PC-3 (cell line): ENCODE data around the gene CCDC78. TPM values are rescaled to one million over a fixed set of nuclear protein-coding genes. Genes with fewer than 3 reads are reported as not detected.
A peak's percentile ranks its signal among the peaks of the same experiment; 100 is the strongest.

Source experiments
- ATAC-seq: fragments of 200-7000 bp; cut with Tn5 transposase; 2 replicates; pipeline ENCODE4 v1.9.1; 2020; ENCODE audit warnings: mild to moderate bottlenecking, moderate library complexity
- BruUV-seq: library from RNA; stranded (reverse); fragments of 400-500 nt; replicated peaks from 2 replicates; lab custom pipeline; 2021; lab: Mats Ljungman, UMichigan
- CTCF ChIA-PET: fragments of 300-600 bp; sonication (Branson Sonifier 250); formaldehyde crosslinking; loops from one replicate; lab custom pipeline; 2022; ENCODE audit warnings: antibody characterized with exemption; lab: Charles Lee
- POLR2A ChIA-PET: fragments of 300-600 bp; sonication (Branson Sonifier 250); formaldehyde crosslinking; loops from one replicate; lab custom pipeline; 2022; ENCODE audit warnings: antibody characterized with exemption; ENCODE audit not compliant: unreplicated experiment; lab: Charles Lee
- DNase-seq: peaks from one replicate; pipeline ENCODE4 v3.0.0-alpha.2; 2015
- H2AFZ ChIP-seq: fragments of 300-600 bp; sonication (generic); 2 replicates; pipeline ENCODE4 v1.6.0; 2016; ENCODE audit warnings: antibody characterized with exemption, low read length
- H3F3A ChIP-seq: fragments of 300-600 bp; sonication (generic); one replicate; pipeline ENCODE4 v1.6.0; 2017; ENCODE audit warnings: antibody characterized with exemption, low read length, control low read depth, mild to moderate bottlenecking; ENCODE audit not compliant: unreplicated experiment
- H3K27ac ChIP-seq: fragments of 300-600 bp; sonication (generic); 2 replicates; pipeline ENCODE4 v1.5.1; 2016; ENCODE audit warnings: mild to moderate bottlenecking, low read length
- H3K27me3 ChIP-seq: fragments of 300-600 bp; sonication (generic); 2 replicates; pipeline ENCODE4 v1.6.1; 2016; ENCODE audit warnings: low read length, mixed read lengths
- H3K36me3 ChIP-seq: fragments of 300-600 bp; sonication (generic); 2 replicates; pipeline ENCODE4 v1.6.1; 2016; ENCODE audit warnings: low read depth, mixed run types, low read length, mixed read lengths
- H3K4me1 ChIP-seq: fragments of 300-600 bp; sonication (generic); 2 replicates; pipeline ENCODE4 v1.5.1; 2016; ENCODE audit warnings: low read length; ENCODE audit not compliant: insufficient read depth
- H3K4me2 ChIP-seq: fragments of 300-600 bp; sonication (generic); 2 replicates; pipeline ENCODE4 v1.6.0; 2016; ENCODE audit warnings: low read length
- H3K4me3 ChIP-seq: fragments of 300-600 bp; sonication (generic); 2 replicates; pipeline ENCODE4 v1.5.1; 2016; ENCODE audit warnings: mild to moderate bottlenecking, low read length, mixed read lengths
- H3K79me2 ChIP-seq: fragments of 300-600 bp; sonication (generic); 2 replicates; pipeline ENCODE4 v1.6.1; 2017; ENCODE audit warnings: low read length, mixed read lengths
- H3K9ac ChIP-seq: fragments of 300-600 bp; sonication (generic); 2 replicates; pipeline ENCODE4 v1.6.0; 2016; ENCODE audit warnings: mild to moderate bottlenecking, low read length
- H3K9me2 ChIP-seq: fragments of 300-600 bp; sonication (generic); replicated peaks from 2 replicates; pipeline ENCODE4 v1.6.1; 2016; ENCODE audit warnings: mixed run types, low read length, mixed read lengths
- H3K9me3 ChIP-seq: fragments of 300-600 bp; sonication (generic); 2 replicates; pipeline ENCODE4 v1.6.1; 2016; ENCODE audit warnings: low read length, mixed read lengths
- H4K20me1 ChIP-seq: fragments of 300-600 bp; sonication (generic); 2 replicates; pipeline ENCODE4 v1.6.1; 2016; ENCODE audit warnings: low read length, mixed read lengths
- CTCF ChIP-seq: fragments of 300-600 bp; sonication (generic); conservative IDR thresholded peaks from 2 replicates; pipeline ENCODE4 v1.5.1; 2017; ENCODE audit warnings: antibody characterized with exemption, low read depth, mild to moderate bottlenecking, low read length
- EZH2 ChIP-seq: fragments of 300-600 bp; sonication (generic); IDR thresholded peaks from one replicate; pipeline ENCODE4 v1.6.1; 2017; ENCODE audit warnings: antibody characterized with exemption, mild to moderate bottlenecking, low read length; ENCODE audit not compliant: unreplicated experiment
- EZH2phosphoT487 ChIP-seq: fragments of 300-600 bp; sonication (generic); IDR thresholded peaks from 2 replicates; pipeline ENCODE4 v1.6.1; 2018; ENCODE audit warnings: mild to moderate bottlenecking, antibody characterized with exemption, low read length, borderline replicate concordance
- intact Hi-C: fragments of 100-400 bp; cut with micrococcal nuclease; formaldehyde crosslinking; loops from 2 replicates; pipeline ENCODE4 v1.9.0; 2023
- total RNA-seq: library from RNA; depleted of rRNA; stranded (reverse); fragments of >200 nt; gene quantifications from 2 replicates; pipeline ENCODE4 v1.2.3, GENCODE V29; 2014

The CCDC78 gene
- total RNA-seq, 1 experiment from 2014 or later = 3.3 TPM

- H3K36me3 ChIP-seq = peaks cover 6% of the 10 kb centered on the region
- no TSS peak for BruUV-seq
- H3F3A ChIP-seq = no peaks in the 10 kb centered on the region
- no peak for ATAC-seq
- no peak overlapping the region for H3K4me2 ChIP-seq
- no peak overlapping the region for H2AFZ ChIP-seq
- peaks cover 29% of the 10 kb centered on the region for H3K4me1 ChIP-seq
- POLR2A ChIA-PET = no interaction called here
- intact Hi-C loops = no loop called here
- no peak for TF ChIP-seq EZH2
- TF ChIP-seq CTCF = no peak
- TF ChIP-seq EZH2phosphoT487 = no peak
- no peak for DNase-seq
- CTCF ChIA-PET = no interaction called here
- no peak overlapping the region for H3K9ac ChIP-seq
- H3K27ac ChIP-seq = no peak overlapping the region
- H3K79me2 ChIP-seq = peaks cover 34% of the 10 kb centered on the region
- H4K20me1 ChIP-seq = peaks cover 9% of the 10 kb centered on the region; the same call in 1 of the 2 replicates
- no peak overlapping the region for H3K4me3 ChIP-seq
- no peaks in the 10 kb centered on the region for H3K9me2 ChIP-seq
- H3K27me3 ChIP-seq = no peaks in the 10 kb centered on the region
- no peaks in the 10 kb centered on the region for H3K9me3 ChIP-seq
Measured at GRCh38 chr16:686459-687260, 39.6 kb downstream of the CCDC78 start.

GRCh38 chr16:685967-686366, 40.3 kb downstream of the CCDC78 start:
- BruUV-seq = no TSS peak
- no peak for ATAC-seq
- Histone ChIP-seq H3K27me3 (no peaks in the 10 kb centered on the region), H3F3A (no peaks in the 10 kb centered on the region), H3K4me1 (peaks cover 34% of the 10 kb centered on the region), H4K20me1 (peaks cover 10% of the 10 kb centered on the region; the same call in 1 of the 2 replicates), H3K79me2 (peaks cover 41% of the 10 kb centered on the region), H3K9me3 (no peaks in the 10 kb centered on the region), H3K9ac (no peak overlapping the region), H3K27ac (no peak overlapping the region), H3K4me2 (no peak overlapping the region), H3K4me3 (no peak overlapping the region), H3K9me2 (no peaks in the 10 kb centered on the region), H3K36me3 (peaks cover 6% of the 10 kb centered on the region), H2AFZ (no peak overlapping the region)
- TF ChIP-seq EZH2 (no peak), CTCF (peak; percentile 57)
- DNase-seq = peak; percentile 40
- ChIA-PET CTCF (no interaction called here), POLR2A (no interaction called here)
- intact Hi-C loops = no loop called here
